Fibroblast of mammary gland (primary cell): ENCODE data around the gene TBC1D32.

Experiments used
- DNase-seq: peaks from one replicate; pipeline ENCODE4 v3.0.0-alpha.2; 2010; ENCODE audit warnings: low read depth
- H3K4me3 ChIP-seq: 2 replicates; pipeline ENCODE4 v1.5.1; 2011; ENCODE audit warnings: low read depth, mild to moderate bottlenecking, low read length, moderate library complexity; ENCODE audit not compliant: control insufficient read depth
- TF ChIP-seq, protein P1 (sequence below): conservative IDR thresholded peaks from 2 replicates; pipeline ENCODE4 v1.5.1; 2011; ENCODE audit warnings: low read depth, low read length, inconsistent platforms; ENCODE audit not compliant: control insufficient read depth, insufficient read depth

Gene TBC1D32

DNA sequence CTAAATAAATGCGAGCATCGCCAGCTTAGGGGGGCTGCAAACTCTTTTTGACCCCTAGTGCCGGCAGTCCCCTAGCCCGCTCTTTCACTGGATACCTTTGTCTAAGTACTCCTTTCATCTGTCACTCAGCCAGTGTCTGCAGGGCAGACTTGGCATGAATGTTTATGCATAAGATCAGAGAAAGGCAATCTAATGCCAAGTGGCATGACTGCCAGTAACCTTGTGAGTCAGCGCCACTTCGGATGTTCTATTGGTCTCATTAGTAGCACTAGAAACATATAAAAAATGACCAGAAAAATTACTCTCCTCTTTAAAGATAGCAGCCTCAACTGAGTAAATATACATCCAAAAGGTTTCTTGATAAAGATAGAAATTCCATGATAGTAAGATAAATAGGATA lies 192.2 kb downstream of the TBC1D32 start:
- no peak for DNase-seq
- TF ChIP-seq, protein P1, sequence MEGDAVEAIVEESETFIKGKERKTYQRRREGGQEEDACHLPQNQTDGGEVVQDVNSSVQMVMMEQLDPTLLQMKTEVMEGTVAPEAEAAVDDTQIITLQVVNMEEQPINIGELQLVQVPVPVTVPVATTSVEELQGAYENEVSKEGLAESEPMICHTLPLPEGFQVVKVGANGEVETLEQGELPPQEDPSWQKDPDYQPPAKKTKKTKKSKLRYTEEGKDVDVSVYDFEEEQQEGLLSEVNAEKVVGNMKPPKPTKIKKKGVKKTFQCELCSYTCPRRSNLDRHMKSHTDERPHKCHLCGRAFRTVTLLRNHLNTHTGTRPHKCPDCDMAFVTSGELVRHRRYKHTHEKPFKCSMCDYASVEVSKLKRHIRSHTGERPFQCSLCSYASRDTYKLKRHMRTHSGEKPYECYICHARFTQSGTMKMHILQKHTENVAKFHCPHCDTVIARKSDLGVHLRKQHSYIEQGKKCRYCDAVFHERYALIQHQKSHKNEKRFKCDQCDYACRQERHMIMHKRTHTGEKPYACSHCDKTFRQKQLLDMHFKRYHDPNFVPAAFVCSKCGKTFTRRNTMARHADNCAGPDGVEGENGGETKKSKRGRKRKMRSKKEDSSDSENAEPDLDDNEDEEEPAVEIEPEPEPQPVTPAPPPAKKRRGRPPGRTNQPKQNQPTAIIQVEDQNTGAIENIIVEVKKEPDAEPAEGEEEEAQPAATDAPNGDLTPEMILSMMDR: no peak
- H3K4me3 ChIP-seq: no peak overlapping the region

DNA sequence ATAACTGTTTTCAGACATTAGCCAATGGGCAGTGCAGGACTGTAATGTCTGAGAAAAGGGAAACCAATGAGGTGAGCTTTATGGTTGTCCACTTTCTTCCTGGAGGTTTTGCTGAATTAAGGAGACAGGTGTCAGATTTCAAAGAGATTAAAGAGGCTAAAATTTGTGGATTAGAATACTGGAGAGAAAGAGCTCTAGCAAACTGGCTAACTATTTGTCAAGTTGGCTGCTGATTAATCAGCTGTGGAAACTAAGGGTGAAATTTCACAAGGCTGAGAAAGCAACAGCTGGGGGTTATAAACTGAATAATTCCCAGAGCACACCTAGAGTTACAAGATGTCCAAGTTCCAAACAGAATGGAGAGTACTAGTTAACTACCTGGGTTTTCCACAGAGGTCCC lies 198.9 kb downstream of the TBC1D32 start:
- no peak overlapping the region for H3K4me3 ChIP-seq
- no peak for DNase-seq
- TF ChIP-seq, protein P1: no peak

DNA sequence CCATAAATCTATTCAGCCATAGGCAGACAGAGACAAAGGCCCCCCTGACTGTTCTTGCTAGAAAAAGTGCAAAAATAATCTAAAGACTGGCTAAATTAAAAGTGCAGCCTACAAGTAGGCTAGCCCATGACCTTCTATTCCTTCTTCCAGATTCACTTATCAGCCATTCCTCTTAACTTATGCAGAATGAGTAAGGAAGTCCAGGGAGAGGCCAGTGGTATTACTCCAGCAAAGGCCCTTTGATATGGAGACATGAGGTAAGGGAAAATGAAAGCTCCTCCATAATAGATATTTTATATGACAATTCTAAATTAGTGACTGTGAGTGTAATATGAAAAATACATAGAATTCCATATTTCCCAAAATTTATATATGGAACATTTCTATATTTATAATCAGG lies 199.4 kb downstream of the TBC1D32 start:
- no peak for DNase-seq
- TF ChIP-seq, protein P1: no peak
- no peak overlapping the region for H3K4me3 ChIP-seq

DNA sequence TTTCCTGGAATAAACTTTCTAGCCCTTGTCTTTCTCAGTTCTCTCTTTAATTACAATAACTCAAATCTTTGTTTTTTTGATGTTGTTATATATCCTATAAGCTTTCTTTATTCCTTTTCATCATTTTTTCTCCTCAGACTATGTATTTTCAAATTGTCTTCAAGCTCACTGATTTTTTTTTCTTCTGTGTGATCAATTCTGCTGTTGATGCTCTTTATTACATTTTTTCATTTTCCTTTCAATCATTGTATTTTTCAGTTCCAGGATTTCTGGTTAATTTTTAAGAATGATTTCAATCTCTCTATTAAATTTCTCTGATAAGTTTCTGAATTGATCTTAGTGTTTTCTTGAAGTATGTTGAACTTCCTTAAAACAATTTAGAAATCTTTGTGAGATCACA lies 209.7 kb downstream of the TBC1D32 start:
- TF ChIP-seq, protein P1: no peak

DNA sequence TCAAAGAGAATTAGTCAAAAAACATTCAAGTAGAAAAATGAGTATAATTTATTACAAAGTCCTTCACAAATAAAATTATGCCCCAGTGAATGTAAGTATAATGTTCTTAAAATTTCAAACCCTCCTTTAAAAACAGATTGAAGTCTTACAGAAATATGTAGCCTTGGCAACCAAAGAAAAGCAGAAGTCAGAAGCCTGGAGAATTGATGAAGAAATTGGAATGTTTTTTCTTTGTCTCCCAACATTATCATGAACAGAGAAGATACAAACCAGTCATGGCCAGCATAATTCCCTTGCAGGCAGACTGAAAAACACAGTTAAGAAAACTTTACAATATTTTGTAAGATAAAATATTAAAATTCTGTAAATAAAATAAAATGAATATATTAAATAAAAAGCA lies 221.9 kb downstream of the TBC1D32 start:
- DNase-seq: no peak
- H3K4me3 ChIP-seq: no peak overlapping the region
- TF ChIP-seq, protein P1: no peak

More for the DNA sequence above, 209.7 kb downstream of the TBC1D32 start:
- no peak overlapping the region for H3K4me3 ChIP-seq
- no peak for DNase-seq

DNA sequence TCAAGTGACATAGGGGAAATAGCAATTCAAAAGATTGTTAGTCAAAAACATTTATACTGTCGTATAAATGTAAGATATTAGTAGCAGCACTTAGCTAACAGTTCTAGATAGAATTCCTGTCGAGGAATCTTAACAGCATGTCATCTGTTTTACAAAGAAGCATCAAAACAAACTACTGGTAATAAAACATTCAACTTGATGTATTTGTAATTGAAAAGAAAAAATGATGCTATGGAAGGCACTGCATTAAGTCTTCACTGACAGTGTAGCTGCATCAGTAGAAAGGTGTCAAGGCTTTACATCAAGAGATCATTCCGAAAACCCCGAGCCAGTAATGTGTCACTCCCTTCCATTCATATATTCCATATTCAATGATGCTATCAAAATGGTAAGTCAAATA lies 223.5 kb downstream of the TBC1D32 start:
- TF ChIP-seq, protein P1: no peak
- no peak overlapping the region for H3K4me3 ChIP-seq
- no peak for DNase-seq

DNA sequence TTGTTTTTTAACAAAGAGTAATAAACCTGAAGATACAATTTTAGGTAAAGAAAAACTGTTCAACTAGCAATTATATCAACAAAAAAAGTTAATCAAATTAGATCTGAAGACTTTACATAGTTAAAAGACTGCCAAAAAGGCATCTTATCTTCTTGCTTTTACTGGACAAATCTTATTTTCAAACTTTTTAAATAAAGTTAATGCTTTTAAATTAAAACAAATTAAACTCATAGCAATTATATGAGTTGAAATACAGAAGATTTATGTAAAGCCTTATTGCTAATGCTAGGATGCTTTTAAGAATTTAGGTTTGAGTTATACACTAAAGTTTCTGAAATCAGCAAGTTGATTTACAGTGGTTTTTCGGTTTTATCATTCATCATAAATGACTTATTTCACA lies 227.3 kb downstream of the TBC1D32 start:
- H3K4me3 ChIP-seq: no peak overlapping the region
- DNase-seq: no peak
- TF ChIP-seq, protein P1: no peak
